Measurements from ENCODE around the gene ADAMTSL1.
"Not testable (repeated sequence)": the region's sequence is repeated elsewhere in the genome, so short reads cannot be mapped to it uniquely, and the experiment has no call there.

Gene ADAMTSL1

GRCh38 chr9:18921366-18922075 is 447.6 kb downstream of the ADAMTSL1 start:
- in situ Hi-C loops (cut with HindIII; ENCODE audit: low sequenced_read_pairs): no loop called here

GRCh38 chr9:18922161-18922885 is 448.4 kb downstream of the ADAMTSL1 start:
- in situ Hi-C loops (cut with HindIII; ENCODE audit: low sequenced_read_pairs): no loop called here

GRCh38 chr9:18923167-18923566 is 449.2 kb downstream of the ADAMTSL1 start:
- in situ Hi-C loops (cut with HindIII; ENCODE audit: low sequenced_read_pairs): no loop called here

DNA sequence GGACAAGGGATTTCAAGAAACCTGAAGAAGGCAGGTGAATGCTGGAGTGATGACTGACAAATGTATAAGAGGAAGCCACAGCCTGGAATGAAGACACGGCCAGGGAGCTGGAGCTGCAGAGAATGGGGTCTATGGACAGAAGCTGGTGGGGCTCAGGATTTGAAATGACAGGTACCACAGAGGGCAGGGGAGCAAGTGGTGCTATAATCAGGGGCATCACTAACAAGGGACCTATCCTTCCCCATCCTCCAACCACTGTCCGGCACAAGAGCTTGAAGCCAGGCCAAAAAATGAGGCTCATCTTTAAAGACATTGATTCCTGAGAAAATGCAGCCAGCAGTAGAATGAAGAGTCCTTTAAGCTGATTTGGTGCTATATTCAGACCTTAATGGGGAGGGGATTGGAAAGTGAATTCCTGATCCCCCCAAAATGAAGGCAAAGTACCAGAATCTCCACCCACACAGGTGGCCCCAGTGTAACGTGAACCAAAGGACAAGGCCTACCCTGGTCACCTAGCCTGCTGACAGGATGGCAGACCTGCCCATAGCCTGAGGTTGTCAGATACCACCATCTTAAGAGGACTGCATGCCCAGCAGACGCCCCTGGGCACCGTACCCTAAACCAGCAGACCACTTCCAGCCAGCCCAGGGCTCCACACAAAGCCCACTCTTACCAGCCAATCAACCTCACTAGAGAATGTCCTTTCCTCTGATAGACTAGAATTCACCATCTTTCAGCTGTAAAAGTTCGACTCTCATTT is 449.9 kb downstream of the ADAMTSL1 start:
- in situ Hi-C loops (cut with HindIII; ENCODE audit: low sequenced_read_pairs): no loop called here

DNA sequence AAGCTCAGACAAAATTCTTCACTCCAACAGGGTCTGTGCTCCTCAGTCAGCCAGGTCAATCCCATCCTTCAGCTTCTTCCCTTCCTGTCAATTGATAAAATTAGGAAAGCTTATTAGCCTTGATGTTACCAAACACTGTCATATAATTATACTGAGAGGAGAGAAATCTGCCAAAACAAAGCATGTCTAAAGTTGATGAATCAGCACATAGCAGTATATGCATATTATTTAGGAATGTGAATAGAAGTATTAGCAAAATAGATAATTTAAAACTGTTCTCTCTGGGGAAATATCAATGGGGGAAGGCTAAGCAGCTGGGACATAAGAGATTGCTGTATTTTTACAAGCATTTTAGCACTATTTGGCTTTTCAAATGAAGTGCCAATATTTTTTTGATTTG is 451.9 kb downstream of the ADAMTSL1 start:
- in situ Hi-C loops (cut with HindIII; ENCODE audit: low sequenced_read_pairs): no loop called here

GRCh38 chr9:18926513-18926912 is 452.6 kb downstream of the ADAMTSL1 start:
- in situ Hi-C loops (cut with HindIII; ENCODE audit: low sequenced_read_pairs): no loop called here

GRCh38 chr9:18928711-18929110 is 454.8 kb downstream of the ADAMTSL1 start:
- in situ Hi-C loops (cut with HindIII; ENCODE audit: low sequenced_read_pairs): no loop called here

- in situ Hi-C loops (cut with HindIII; ENCODE audit: low sequenced_read_pairs): not testable (repeated sequence)
Measured at GRCh38 chr9:18930611-18931010, 456.7 kb downstream of the ADAMTSL1 start.

DNA sequence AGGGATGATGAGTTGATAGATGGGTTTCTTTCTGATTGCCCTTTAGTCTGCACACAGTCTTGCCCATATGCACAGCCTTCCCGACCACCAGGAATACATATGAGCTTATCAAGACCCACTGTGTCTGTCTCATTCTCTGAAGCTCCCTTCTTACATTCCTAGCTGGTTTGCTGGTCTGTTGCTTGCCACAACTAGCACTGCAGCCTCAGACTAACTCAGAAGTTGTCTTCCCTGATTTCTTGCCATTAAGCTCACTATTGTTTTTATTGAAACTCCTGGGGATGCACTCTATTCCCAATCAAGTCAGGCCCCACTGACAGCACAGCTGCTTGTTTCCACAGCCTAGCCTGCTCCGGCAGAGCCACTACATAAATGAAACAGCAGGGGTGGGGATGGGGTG is 461.6 kb downstream of the ADAMTSL1 start:
- in situ Hi-C loops (cut with HindIII; ENCODE audit: low sequenced_read_pairs): no loop called here

- in situ Hi-C loops (cut with HindIII; ENCODE audit: low sequenced_read_pairs): no loop called here
Measured at GRCh38 chr9:18936094-18936871, 462.3 kb downstream of the ADAMTSL1 start.

GRCh38 chr9:18939943-18940342 is 466.0 kb downstream of the ADAMTSL1 start:
- in situ Hi-C loops (cut with HindIII; ENCODE audit: low sequenced_read_pairs): no loop called here

- in situ Hi-C loops (cut with HindIII; ENCODE audit: low sequenced_read_pairs): no loop called here
Measured at GRCh38 chr9:18941060-18941740, 467.2 kb downstream of the ADAMTSL1 start.

- in situ Hi-C loops (cut with HindIII; ENCODE audit: low sequenced_read_pairs): no loop called here
Measured at GRCh38 chr9:18942801-18943200, 468.8 kb downstream of the ADAMTSL1 start.

DNA sequence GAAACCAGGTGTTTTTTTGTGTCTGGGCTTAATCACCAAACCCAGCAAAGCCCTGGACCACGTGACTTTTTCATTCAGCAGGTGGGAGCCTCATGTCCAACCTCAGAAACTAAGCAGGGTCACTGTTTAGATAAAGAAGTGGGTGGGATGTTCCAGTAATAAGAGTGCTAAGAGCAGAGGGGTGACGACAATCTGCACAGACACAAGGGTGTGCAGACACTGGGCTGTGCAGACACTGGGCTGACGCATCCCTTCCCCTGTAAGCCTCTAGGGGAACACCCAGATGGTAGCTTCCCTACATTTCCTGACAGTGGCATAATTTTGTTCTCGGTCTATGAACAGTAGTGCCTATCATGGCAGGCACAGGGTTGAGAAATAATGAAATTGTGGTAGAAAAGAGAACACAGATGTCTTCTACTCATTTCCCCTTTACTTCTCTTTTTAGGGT is 474.0 kb downstream of the ADAMTSL1 start:
- in situ Hi-C loops (cut with HindIII; ENCODE audit: low sequenced_read_pairs): no loop called here

DNA sequence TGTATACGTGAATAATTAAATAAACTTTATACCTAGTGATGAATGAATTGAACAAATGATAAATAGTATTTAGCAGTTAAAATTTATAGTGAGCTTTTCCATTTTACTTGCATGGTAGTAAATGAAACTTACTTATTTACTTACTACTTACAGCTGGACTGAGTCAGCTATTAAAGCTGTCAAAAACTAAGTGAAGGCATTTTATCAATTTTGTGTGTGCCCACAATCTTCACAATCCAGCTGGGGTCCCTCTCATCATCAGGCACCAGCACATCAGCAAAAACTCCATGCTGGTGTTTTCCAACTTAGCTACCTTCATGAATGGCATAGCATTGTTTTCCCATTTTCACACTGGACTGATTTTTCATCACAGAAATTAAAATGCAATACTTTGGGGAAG is 478.0 kb downstream of the ADAMTSL1 start:
- in situ Hi-C loops (cut with HindIII; ENCODE audit: low sequenced_read_pairs): no loop called here

GRCh38 chr9:18955626-18956025 is 481.7 kb downstream of the ADAMTSL1 start:
- in situ Hi-C loops (cut with HindIII; ENCODE audit: low sequenced_read_pairs): no loop called here
